IPS-18c (cell line): ENCODE data around the gene FBXW12.
"Not testable (repeated sequence)": the region's sequence is repeated elsewhere in the genome, so short reads cannot be mapped to it uniquely, and the experiment has no call there.

Source experiments
- H3K4me3 ChIP-seq: 2 replicates; pipeline ENCODE4 v1.7.0; 2013; ENCODE audit warnings: low read depth, mild to moderate bottlenecking, low read length, moderate library complexity; ENCODE audit not compliant: insufficient read depth
- H3K9me3 ChIP-seq: one replicate; pipeline ENCODE4 v1.6.1; 2013; ENCODE audit warnings: mild to moderate bottlenecking, low read length, moderate library complexity; ENCODE audit not compliant: control insufficient read depth, insufficient read depth

FBXW12 gene

DNA sequence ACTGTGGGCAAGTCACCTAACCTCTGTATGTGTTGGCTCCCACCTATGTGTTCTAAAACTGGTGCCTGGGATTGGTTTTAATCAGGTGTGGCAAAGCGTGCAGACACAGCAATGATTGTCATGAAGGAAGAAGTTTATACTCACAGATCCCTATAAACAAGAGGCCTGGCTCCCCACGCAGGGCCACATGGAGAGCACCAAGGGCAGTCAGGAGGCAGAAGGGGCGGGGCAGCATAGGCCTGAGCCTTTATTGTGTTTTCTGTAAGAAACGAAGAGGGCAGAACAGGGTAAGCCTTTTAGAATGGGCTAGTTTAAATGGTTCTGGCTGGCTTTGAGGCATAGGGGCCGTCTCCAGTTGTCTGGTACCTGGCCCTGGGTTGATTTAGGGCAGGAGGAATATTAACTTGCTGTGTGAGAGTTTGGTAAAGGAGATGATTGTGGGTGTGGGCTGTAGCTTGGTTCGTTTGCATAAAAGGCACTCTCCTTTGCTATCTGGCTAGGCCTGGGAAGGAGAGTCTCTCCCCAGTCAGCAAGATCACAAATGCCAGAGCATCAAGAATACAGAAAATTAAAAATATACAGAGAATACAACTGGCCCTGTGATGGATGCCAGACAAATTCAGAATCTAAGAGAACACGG lies 2.2 kb upstream of the FBXW12 start:
- no peaks in the 10 kb centered on the region for H3K9me3 ChIP-seq
- H3K4me3 ChIP-seq = no peak overlapping the region

DNA sequence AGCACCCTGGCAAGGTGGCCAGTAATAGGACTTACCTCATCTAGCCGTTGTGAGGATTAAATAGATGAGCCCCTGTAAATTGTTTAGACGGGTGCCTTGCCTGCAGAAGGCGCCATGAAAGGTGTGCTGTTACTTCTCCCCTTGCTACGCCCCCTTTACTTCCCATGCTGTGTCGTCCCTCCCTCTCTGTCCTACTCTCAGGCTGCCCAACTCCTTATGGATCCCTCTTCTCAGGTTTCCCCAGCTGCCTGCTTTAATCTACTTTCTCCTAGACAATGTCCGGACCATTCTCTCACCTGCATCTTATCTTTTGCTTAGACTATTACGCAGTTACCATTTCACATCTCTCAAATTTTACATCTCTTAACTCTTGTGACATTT lies 1.7 kb upstream of the FBXW12 start:
- Histone ChIP-seq H3K4me3 (no peak overlapping the region), H3K9me3 (no peaks in the 10 kb centered on the region)

DNA sequence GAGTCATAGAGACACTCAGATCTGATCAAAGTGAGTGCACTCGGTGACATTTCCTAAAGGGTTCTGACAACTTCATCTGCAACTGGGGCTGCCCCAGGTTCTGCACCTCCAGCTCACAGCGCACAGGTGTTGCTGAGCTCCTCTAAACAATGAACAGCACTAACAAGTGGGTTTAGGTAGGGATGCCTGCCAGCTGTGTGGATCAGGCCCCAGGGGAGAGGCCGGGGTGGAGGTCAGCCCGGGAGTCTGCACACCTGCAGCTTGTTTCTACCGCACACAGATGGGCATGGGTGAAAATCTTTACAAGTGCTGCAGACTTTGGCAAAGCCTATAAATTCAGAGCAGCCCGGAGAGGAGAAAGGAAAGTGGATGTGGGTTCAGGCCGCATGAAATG lies 355 bp downstream of the FBXW12 start:
- H3K9me3 ChIP-seq = no peaks in the 10 kb centered on the region
- H3K4me3 ChIP-seq = no peak overlapping the region

DNA sequence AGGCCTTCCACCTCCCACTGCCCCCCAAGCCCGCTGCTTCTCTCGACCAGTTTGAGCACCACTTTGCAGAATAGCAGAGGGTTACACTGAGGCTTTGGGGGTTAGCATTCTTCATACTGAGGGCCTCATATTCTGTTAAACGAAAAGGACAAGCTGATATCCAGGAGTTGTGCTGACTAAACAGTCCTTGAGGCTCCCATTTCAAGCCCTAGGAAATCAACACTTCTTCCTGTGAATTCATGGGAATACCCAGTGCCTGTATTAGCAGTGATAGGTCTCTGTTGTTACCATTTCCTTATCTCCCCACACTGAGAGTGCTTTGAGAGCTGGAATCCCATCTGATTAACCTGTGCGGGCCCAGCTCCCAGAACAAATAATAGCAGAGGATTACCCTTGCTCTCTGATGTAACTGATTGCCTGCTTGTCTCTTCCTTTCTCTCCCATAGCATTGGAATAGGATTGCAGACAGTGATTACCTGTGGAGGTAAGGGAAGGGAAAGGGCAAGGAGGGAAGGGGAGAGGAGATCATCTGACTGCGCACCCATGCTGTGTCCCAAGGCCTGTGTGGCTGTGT lies 930 bp downstream of the FBXW12 start:
- Histone ChIP-seq H3K9me3 (no peaks in the 10 kb centered on the region), H3K4me3 (no peak overlapping the region)

DNA sequence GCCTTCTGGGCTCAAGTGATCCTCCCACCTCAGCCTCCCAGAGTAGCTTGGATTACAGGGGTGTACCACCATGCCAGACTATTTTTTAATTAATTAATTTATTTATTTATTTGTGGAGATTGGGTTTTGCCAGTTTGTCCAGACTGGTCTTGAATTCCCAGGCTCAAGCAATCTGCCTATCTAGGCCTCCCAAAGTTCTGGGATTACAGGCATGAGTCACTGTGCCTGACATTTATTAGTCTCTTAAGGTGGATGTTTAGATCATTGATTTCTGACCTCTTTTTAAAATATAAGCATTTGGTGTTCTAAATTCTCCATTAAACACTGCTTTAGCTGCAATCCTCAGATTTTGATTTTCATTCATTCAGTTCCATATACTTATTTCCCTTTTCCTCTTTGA lies 15.6 kb downstream of the FBXW12 start:
- H3K9me3 ChIP-seq = no peaks in the 10 kb centered on the region
- H3K4me3 ChIP-seq = no peak overlapping the region

DNA sequence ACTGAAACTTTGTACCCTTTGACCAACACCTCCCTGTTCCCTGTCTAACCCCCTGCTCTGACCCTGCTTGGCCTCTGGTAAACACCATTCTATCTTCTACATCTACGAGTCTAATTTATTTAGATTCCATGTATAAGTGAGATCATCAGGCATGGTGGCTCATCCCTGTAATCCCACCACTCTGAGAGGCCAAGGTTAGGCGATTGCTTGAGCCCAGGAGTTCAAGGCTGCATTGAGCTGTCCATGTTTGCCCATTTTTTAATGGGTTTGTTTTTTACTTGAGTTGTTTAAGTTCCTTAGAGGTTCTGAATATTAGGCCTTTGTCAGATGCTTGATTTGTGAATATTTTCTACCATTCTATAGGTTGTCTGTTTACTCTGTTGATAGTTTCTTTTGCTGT lies 16.9 kb downstream of the FBXW12 start:
- Histone ChIP-seq H3K9me3 (no peaks in the 10 kb centered on the region), H3K4me3 (no peak overlapping the region)

DNA sequence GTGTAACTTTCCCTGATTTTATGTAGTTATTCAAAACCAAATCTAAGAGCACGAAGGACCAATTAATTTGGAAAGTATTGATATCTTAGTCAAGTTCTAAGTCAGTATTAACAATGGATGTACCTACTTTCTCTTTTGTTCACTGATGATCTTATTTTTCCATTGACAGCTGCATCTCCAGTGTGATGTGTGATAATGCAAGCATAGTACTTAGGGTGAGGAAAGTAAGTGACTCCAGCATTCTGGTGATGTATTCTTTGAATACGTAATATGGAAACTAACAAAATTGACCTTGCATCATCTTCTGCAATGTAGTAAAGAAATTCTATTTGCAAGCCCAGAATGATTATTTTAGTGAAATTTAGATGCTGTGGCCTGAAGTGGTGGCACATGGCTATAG lies 22.4 kb downstream of the FBXW12 start:
- H3K9me3 ChIP-seq = no peaks in the 10 kb centered on the region
- H3K4me3 ChIP-seq = no peak overlapping the region

DNA sequence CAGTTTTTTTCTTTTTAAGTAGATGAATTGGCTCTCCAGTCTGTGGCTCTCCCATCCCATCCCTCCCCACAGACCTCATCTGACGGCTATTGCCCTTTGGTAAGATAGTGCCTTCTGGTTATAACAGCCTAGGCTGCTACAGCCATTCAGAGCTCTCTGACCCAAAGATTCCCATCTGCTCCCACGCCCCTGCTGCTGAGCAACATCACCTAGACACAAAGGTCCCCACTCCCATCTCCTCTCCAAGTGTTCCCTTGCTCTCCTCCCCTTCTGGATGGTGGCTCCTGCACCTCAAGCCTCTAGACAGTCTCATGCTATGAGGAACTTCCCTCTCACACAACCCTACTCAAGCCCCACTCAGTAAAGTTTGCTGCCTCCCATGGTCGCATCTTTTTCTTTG lies 23.7 kb downstream of the FBXW12 start:
- Histone ChIP-seq H3K4me3 (no peak overlapping the region), H3K9me3 (no peaks in the 10 kb centered on the region)

DNA sequence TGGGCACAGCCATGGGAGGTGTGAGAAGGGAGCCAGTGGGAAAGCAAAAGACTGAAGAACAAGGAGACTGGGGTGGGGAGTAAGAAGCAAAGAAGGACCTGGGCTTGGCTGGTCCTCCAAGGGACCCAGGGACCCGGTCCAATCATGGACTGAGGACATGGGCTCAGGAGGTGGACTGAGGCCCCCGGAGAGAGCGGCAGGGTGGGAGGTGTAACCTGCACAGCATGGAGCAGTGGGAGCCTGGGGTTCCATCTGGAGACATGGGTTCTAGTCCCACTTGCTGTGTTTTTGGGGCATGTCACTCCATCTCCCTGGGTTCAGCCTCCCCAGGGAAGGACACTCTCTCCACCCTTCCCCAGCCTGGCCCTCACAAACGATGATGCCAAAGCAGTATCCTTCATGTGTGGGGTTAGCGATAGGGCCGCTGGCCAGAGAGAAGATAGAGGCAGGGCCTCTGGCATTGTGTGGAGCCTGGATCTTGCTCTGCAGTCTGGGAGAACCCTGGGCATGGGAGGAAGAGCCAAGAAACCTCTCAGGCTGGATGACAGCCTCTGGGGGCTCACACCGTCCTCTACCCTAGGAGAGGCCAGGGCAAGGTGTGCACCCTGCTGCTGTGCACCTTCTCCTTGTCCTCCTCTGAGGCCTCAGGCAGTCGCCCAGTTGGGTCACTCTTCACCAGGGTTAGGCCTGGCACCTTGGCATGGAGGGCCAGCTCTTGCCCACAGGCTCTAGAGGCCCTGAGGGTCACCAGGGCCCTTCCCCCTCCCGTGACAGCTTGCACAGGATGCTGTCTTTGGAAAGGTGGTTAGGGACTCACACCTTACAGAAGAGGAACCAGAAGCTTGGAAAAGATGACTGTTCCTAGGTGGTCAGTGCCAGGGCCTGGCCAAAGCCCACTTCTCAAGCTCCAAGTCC lies 26.0 kb downstream of the FBXW12 start:
- Histone ChIP-seq H3K4me3 (no peak overlapping the region), H3K9me3 (no peaks in the 10 kb centered on the region)

DNA sequence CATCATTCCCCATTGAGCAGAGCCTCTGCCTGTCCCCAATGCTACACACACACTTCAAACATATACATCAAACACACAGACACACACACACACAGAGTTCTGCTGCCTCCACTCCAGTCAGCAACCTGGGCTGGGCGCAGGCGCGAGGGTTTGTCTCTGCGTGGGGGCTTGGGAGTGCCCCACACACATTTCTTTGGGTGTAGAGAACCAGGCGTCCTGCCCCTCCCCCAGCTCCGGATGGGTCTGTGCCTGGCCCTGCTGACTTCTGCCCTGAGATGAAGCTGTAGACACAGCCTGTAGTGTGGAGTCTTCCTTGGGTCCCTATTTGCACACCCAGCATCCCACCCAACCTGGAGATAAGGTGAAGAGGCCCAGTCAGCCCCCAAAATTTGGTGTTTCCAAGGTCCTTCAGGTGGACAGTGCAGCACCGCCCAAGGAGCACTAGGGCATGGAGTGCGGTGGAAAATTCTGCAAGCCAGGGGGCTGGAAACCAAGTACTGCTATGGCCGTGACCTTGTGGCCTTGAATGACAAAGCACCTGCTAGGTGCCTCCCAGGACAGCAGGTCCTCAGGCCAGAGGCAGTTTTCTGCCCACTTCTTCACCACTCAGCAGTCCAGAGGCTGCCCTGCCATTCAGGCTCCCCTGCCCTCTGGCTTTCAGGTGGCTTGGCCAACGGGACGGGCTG lies 26.8 kb downstream of the FBXW12 start:
- H3K4me3 ChIP-seq = no peak overlapping the region
- H3K9me3 ChIP-seq = no peaks in the 10 kb centered on the region

DNA sequence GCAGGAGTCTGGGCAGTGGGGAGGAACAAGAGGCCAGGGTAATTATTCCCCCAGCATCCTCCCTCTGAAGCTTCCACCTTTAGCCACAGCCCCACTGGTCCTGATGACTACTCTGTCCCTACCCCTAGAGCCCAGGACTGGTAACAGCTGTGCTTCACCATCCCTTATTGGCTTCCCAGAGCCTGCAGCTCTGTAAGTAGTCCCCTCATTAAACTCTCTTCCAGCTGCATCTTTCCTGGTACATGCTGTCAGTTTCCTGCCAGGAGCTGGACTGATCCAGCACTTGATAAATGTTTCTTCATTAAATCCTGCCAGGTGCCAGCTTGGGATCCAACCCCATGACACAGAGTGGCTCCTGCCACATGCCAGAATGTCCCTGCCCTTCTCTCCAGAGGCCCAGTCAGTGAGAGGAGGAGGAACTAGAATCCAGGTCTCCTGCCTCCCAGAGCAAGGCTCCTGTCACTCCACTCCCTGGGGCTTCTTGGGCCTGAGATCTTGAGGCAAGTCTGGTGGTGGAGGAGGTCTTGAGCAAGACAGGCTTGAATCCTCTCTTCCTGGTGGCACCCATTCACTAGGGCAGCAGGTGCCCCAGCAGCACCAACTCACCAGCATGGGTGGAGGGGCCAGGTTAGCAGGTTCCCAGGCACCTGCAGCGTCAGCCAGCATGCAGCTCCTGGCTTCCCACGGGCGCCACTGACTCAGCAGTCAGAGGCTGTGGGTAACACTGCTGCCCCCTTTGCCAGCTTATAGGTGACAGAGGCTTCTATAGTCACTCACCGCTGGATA lies 27.6 kb downstream of the FBXW12 start:
- Histone ChIP-seq H3K4me3 (no peak overlapping the region), H3K9me3 (no peaks in the 10 kb centered on the region)

DNA sequence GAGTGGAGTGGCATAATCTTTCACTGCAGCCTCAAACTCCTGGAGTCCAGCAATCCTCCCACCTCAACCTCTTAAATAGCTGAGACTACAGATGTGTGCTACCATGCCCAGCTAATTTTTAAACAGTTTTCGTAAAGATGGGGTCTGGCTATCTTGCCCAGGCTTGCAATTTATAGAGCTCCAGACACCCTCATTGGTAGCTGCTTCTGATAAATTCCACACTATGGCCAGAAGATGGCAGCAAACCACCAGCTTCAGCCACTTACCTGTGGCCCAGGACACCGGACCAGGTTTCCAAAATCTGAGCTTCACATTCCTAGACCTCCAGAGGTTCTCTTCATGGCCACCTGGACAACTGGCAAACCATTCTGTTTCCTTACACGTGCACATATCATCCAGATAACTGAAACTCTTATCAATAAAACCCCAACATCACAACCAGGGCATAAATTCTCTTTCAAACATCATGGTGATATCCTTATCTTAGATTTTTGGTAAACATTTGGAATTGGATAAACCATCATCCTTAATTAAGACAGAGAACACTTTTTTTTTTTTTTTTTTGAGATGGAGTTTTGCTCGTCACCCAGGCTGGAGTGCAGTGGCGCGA lies 28.9 kb downstream of the FBXW12 start:
- H3K4me3 ChIP-seq = no peak overlapping the region

DNA sequence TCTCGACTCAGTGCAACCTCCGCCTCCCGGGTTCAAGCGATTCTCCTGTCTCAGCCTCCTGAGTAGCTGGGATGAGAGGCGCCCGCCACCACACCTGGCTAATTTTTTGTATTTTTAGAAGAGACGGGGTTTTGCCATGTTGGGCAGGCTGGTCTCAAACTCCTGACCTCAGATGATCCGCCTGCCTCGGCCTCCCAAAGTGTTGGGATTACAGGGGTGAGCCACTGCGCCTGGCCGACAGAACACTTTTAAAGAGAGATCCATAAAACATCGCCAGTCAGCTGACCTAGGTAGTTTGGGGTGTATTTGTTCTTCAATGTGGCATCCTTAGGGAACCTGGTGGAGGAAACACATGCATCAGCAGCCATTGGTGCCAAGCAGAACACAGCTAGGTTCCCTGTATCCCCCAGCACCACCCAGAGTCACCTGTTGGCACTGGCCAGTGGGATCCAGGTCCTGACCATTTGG lies 29.4 kb downstream of the FBXW12 start:
- H3K4me3 ChIP-seq, H3K9me3 ChIP-seq: not testable (repeated sequence)

More for the DNA sequence above, 28.9 kb downstream of the FBXW12 start:
- H3K9me3 ChIP-seq = no peaks in the 10 kb centered on the region

DNA sequence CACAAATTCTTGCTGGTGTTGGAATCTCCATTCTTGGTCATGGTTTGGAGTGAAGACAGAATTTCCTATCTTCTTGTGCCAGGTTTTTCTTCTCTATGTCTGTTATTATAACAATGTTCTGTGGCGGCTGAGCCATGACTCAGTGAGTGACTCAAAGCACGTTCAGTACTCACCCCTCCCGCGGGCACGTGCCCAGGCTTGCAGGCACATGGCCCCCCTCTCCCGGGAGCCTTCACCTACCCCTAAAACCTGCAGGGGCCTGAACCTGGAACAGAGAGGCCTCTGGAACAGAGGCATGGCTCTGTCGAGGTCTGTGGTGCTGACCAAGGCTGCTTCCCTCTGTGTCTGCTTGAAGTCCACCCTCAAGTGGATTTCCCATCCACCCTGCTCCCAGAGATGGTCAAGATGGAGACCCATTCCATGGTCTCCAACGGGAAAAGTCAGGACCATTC lies 30.3 kb downstream of the FBXW12 start:
- H3K4me3 ChIP-seq = no peak overlapping the region
- no peaks in the 10 kb centered on the region for H3K9me3 ChIP-seq

DNA sequence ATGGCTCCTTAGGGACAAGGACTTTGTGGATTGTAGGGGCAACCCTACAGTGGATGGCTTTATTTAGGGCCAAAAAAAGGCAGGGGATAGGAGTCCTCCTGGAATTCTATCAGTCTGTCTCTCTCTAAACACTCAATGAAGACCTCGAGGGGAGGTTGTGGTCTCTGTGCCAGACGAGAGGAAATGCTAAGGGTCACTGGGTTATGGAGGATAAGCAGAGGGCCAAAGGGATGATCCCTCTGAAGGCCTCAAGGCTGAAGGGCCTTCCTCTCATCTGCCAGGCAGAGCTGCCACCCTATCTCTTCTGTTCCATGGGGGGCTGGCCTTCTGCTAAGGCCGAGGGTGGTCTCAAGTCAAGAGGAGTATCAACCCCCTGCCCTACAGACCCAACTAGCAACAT lies 30.9 kb downstream of the FBXW12 start:
- H3K9me3 ChIP-seq = no peaks in the 10 kb centered on the region
- no peak overlapping the region for H3K4me3 ChIP-seq

DNA sequence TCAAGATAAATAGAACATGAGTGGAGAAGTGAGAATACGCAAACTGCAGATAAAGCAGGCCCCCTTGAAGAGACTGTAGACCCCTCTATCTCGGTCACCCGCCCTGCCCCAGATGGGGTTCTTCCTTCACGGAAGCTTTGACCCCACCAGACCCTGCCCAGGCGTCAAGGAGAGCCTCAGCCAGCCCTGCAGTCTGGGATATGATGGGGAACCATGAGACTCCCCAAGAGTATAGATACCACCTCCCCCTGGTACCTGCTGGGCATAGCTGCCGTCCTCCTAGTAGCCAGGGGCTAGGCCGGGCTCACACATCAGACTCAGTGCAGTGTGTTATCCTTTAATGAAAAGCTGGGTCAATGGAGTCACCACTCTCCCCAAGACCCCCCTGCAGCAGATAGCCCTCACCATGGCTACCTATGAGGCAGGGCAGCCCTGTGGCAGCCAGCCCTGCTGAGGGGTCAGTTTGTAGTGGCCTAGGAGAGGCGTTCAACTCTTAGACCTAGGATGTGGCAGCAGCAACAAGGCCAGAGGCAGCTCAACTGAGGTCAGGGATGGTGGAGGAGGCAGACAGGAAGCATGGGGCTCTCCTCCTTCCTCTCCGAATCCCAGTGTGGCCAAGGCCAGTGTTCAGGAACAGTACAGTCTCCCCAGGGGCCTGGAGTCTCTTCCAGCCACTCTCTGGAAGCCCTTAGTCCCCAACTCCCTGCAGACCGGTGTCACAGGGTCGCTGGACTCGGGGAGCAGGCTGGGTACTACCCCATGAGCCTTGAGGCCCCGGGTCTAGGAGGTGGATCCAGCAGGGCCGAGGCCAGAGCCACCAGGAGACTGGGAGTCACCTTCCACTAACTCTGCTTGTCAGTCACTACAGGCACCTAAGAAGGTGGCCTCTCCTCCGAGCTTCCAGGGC lies 31.8 kb downstream of the FBXW12 start:
- H3K9me3 ChIP-seq = no peaks in the 10 kb centered on the region

More for the DNA sequence above, 31.8 kb downstream of the FBXW12 start:
- H3K4me3 ChIP-seq = no peak overlapping the region
